Endothelial cell of umbilical vein (primary cell): ENCODE results near the gene ACP3. TPM values are rescaled to one million over a fixed set of nuclear protein-coding genes. Genes with fewer than 3 reads are reported as not detected.

ENCODE experiments used
- BruUV-seq: library from RNA; stranded (reverse); fragments of 400-500 nt; replicated peaks from 2 replicates; lab custom pipeline; 2021; lab: Mats Ljungman, UMichigan
- CTCF ChIA-PET: fragments of 300-600, 350-600 bp; sonication (Branson Sonifier 250); formaldehyde crosslinking; loops from one replicate; lab custom pipeline; 2021; ENCODE audit warnings: antibody characterized with exemption, inconsistent platforms; lab: Charles Lee
- POLR2A ChIA-PET: fragments of 300-600, 350-600 bp; sonication (Branson Sonifier 250); formaldehyde crosslinking; loops from one replicate; lab custom pipeline; 2021; ENCODE audit warnings: antibody characterized with exemption, inconsistent platforms; lab: Charles Lee
- DNase-seq: peaks from one replicate; pipeline ENCODE4 v3.0.0-alpha.2; 2011; ENCODE audit warnings: low read depth, low spot score
- FAIRE-seq: peaks from 2 replicates; lab custom pipeline; 2011; peaks lifted over from hg19 to GRCh38; lab: Jason Lieb, UNC
- H2AFZ ChIP-seq: 2 replicates; pipeline ENCODE4 v1.6.0; 2012; ENCODE audit warnings: low read depth, low read length, control low read depth, inconsistent platforms
- H3K27ac ChIP-seq: 2 replicates; pipeline ENCODE4 v1.5.1; 2011; ENCODE audit warnings: low read depth, mild to moderate bottlenecking, control low read depth, low read length, moderate library complexity; ENCODE audit not compliant: insufficient read depth
- H3K27me3 ChIP-seq, 2 experiments: 2 replicates each; pipeline versions ENCODE4 v1.6.0 to v1.6.1; 2011; ENCODE audit warnings: low read length in 2 of 2, mixed read lengths in 1 of 2; ENCODE audit not compliant: control insufficient read depth in 2 of 2, insufficient read depth in 2 of 2
- H3K36me3 ChIP-seq, 2 experiments: 2 replicates in 1 of 2; 3 replicates in 1 of 2; pipeline ENCODE4 v1.5.1; 2011; ENCODE audit warnings: low read length in 2 of 2, mild to moderate bottlenecking in 1 of 2, moderate library complexity in 1 of 2; ENCODE audit not compliant: control insufficient read depth in 2 of 2, insufficient read depth in 2 of 2; ENCODE audit errors: extremely low read depth in 1 of 2
- H3K4me1 ChIP-seq: 3 replicates; pipeline ENCODE4 v1.5.1; 2011; ENCODE audit warnings: mild to moderate bottlenecking, low read length; ENCODE audit not compliant: control insufficient read depth, insufficient read depth; ENCODE audit errors: extremely low read depth
- H3K4me2 ChIP-seq: 2 replicates; pipeline ENCODE4 v1.6.1; 2011; ENCODE audit warnings: low read length, control low read depth, mixed read lengths; ENCODE audit not compliant: insufficient read depth
- H3K4me3 ChIP-seq, 3 experiments: fragments of 200-600 bp in 1 of 3; sonication (generic), shearing (Covaris generic) in 1 of 3; replicated peaks in 1 of 3; 2 replicates each; pipeline ENCODE4 v1.5.1; 2011 to 2016; ENCODE audit warnings: control low read depth in 3 of 3, low read length in 3 of 3, mild to moderate bottlenecking in 2 of 3, inconsistent platforms in 1 of 3, low read depth in 1 of 3, moderate library complexity in 1 of 3; ENCODE audit not compliant: insufficient read depth in 1 of 3
- H3K79me2 ChIP-seq: 2 replicates; pipeline ENCODE4 v1.6.0; 2012; ENCODE audit warnings: low read length, inconsistent platforms; ENCODE audit not compliant: control insufficient read depth, insufficient read depth
- H3K9ac ChIP-seq: replicated peaks from 2 replicates; pipeline ENCODE3; 2011; ENCODE audit warnings: low read length, control low read depth; ENCODE audit not compliant: insufficient read depth; ENCODE audit errors: extremely low read depth
- H3K9me1 ChIP-seq: replicated peaks from 3 replicates; pipeline ENCODE4 v1.6.0; 2011; ENCODE audit warnings: mild to moderate bottlenecking, low read length; ENCODE audit not compliant: control insufficient read depth, insufficient read depth; ENCODE audit errors: extremely low read depth
- H3K9me3 ChIP-seq: replicated peaks from 2 replicates; pipeline ENCODE4 v1.5.1; 2012; ENCODE audit warnings: low read length, inconsistent platforms; ENCODE audit not compliant: control insufficient read depth, insufficient read depth
- H4K20me1 ChIP-seq: replicated peaks from 2 replicates; pipeline ENCODE3; 2011; ENCODE audit warnings: mild to moderate bottlenecking, low read length; ENCODE audit not compliant: control insufficient read depth, insufficient read depth; ENCODE audit errors: extremely low read depth
- EZH2 ChIP-seq: IDR thresholded peaks from 2 replicates; pipeline ENCODE4 v1.6.1; 2012; ENCODE audit warnings: borderline replicate concordance, low read depth, mild to moderate bottlenecking, moderate library complexity, low read length, inconsistent platforms; ENCODE audit not compliant: severe bottlenecking
- FOS ChIP-seq: IDR thresholded peaks from 2 replicates; pipeline ENCODE4 v1.6.1; 2011; ENCODE audit warnings: mild to moderate bottlenecking, low read length, moderate library complexity, borderline replicate concordance; ENCODE audit not compliant: insufficient read depth
- GATA2 ChIP-seq: IDR thresholded peaks from 2 replicates; pipeline ENCODE4 v1.7.0; 2011; ENCODE audit warnings: low read depth, mild to moderate bottlenecking, moderate library complexity, mixed read lengths, low read length; ENCODE audit not compliant: insufficient read length, insufficient read depth
- JUN ChIP-seq: IDR thresholded peaks from 2 replicates; pipeline ENCODE4 v1.6.1; 2011; ENCODE audit warnings: borderline replicate concordance, low read depth; ENCODE audit not compliant: insufficient read length, insufficient read depth
- MYC ChIP-seq: IDR thresholded peaks from one replicate; pipeline ENCODE4 v1.6.1; 2011; ENCODE audit warnings: mild to moderate bottlenecking, low read depth, low read length
- dilution Hi-C: fragments of 300-500 bp; cut with MboI; formaldehyde crosslinking; loops from one replicate; pipeline ENCODE4 v1.15.0; 2019; ENCODE audit warnings: low sequenced_read_pairs; ENCODE audit not compliant: extremely low pct_ligation_motif_present
- intact Hi-C: fragments of 100-400 bp; cut with micrococcal nuclease; formaldehyde crosslinking; loops from one replicate; pipeline ENCODE4 v1.10.0; 2022
- polyA plus RNA-seq, 4 experiments: library from polyadenylated mRNA; depleted of rRNA in 3 of 4; stranded (reverse) in 3 of 4; unstranded in 1 of 4; fragments of >200 nt; gene quantifications; 2 replicates each; pipeline versions ENCODE4 v1.2.1 to v1.2.3, GENCODE V29; 2011 to 2012; ENCODE audit warnings: missing spikeins in 1 of 4
- total RNA-seq: library from RNA; stranded (reverse); gene quantifications from 2 replicates; pipeline ENCODE4 v1.2.3, GENCODE V29; 2021
- TF ChIP-seq, protein P1 (sequence below): IDR thresholded peaks from 2 replicates; pipeline ENCODE4 v1.6.1; 2011; ENCODE audit not compliant: insufficient read depth, insufficient read length

The ACP3 gene
- total and polyA plus RNA-seq, 2 donors (not counting 3 experiments of a cell fraction or from before 2014, with no cell fraction given), result not detected

DNA sequence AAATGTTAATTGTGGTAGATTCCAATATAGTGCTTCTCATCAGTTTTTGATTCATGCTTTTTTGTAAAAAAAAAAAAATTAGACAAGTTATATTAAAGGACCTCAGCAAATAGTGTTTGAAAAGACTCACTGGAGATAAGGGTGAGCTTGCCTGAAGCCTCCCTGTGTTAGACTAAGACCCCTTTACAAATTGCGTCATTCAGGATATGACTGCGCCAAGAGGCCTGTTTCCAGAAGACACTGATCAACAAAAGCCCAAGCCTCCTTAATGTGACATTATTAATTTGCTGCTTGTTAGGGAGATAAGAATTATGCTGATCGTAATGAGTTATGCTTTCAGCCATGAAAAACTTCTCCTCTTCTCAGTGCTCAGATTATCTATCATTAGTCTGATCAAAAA, 87.1 kb downstream of the ACP3 start:
- intact Hi-C loops (loop anchor here (1.0 kb wide), 1 partner anchor 13 kb away; the partner anchor contains the start of gene DNAJC13), dilution Hi-C loops (no loop called here)
- DNase-seq, result peak; percentile 62
- TF ChIP-seq GATA2, result peak; percentile 27
- no peak for TF ChIP-seq EZH2
- TF ChIP-seq JUN, result peak; percentile 34
- peak; percentile 32 for TF ChIP-seq FOS
- peak overlapping the region; percentile 18 for H2AFZ ChIP-seq
- no peaks in the 10 kb centered on the region for H3K79me2 ChIP-seq
- H3K27me3 ChIP-seq, result no peaks in the 10 kb centered on the region
- H3K36me3 ChIP-seq, result no peaks in the 10 kb centered on the region
- peak overlapping the region; percentile 76 for H3K27ac ChIP-seq
- H3K9ac ChIP-seq, result peak overlapping the region; percentile 54
- ChIA-PET POLR2A (no interaction called here), CTCF (interaction anchor here (1.3 to 12.4 kb wide), 4 partner anchors 10 to 154 kb away, joined by 3 to 150 read pairs (median 4); no protein-coding TSS in a partner anchor)
- no peaks in the 10 kb centered on the region for H3K9me1 ChIP-seq
- no peaks in the 10 kb centered on the region for H4K20me1 ChIP-seq
- no peaks in the 10 kb centered on the region for H3K9me3 ChIP-seq
- BruUV-seq, result no TSS peak
- no peak overlapping the region for H3K4me3 ChIP-seq
- FAIRE-seq, result peak; percentile 64
- H3K4me2 ChIP-seq, result peak overlapping the region; percentile 31
- peaks cover 22% of the 10 kb centered on the region for H3K4me1 ChIP-seq

DNA sequence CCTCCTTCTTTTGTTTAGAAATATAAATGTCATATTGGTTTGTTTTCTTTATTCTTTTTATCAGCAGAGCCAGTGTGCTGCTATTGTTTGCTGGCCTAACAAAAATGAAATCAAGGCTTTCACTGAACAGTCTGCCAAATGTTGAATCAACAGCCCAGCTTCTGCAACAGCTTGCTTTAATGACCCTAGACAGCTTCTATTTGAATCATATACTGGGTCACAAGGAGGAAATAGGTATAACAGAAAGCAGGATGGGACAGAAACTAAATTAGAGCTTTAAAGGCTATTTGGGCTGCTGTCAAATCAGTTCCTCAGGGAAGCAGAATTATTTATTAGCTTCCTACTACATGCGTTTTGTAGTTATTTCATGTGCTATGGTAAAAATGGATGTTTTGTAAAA, 88.0 kb downstream of the ACP3 start:
- Histone ChIP-seq H3K36me3 (no peaks in the 10 kb centered on the region), H3K27me3 (no peaks in the 10 kb centered on the region), H3K79me2 (no peaks in the 10 kb centered on the region), H3K4me3 (no peak overlapping the region), H3K4me2 (peak overlapping the region; percentile 31), H4K20me1 (no peaks in the 10 kb centered on the region), H3K4me1 (peaks cover 22% of the 10 kb centered on the region), H3K9me3 (no peaks in the 10 kb centered on the region), H2AFZ (peak overlapping the region; percentile 42), H3K27ac (peak overlapping the region; percentile 76), H3K9ac (peak overlapping the region; percentile 54), H3K9me1 (no peaks in the 10 kb centered on the region)
- TF ChIP-seq MYC, result no peak
- TF ChIP-seq, protein P1, sequence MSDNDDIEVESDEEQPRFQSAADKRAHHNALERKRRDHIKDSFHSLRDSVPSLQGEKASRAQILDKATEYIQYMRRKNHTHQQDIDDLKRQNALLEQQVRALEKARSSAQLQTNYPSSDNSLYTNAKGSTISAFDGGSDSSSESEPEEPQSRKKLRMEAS, result no peak
- ChIA-PET POLR2A (interaction anchor here (0.9 kb wide), 1 partner anchor 41 kb away, joined by 3 read pairs; no protein-coding TSS in a partner anchor), CTCF (interaction anchor here (0.6 to 12.4 kb wide), 7 partner anchors 9 to 254 kb away, joined by 3 to 150 read pairs (median 3); partner anchors contain the start of genes ACAD11 and UBA5)
- intact Hi-C loops (no loop called here), dilution Hi-C loops (no loop called here)
- FAIRE-seq (peak; percentile 91), DNase-seq (peak; percentile 86)
- BruUV-seq, result no TSS peak
